GM23248 (cell line): ENCODE data around the gene CATSPER4.

Source experiments
- EZH2 ChIP-seq: fragments of 200-600 bp; sonication (generic); IDR thresholded peaks from 2 replicates; pipeline ENCODE4 v1.6.1; 2018; ENCODE audit warnings: antibody characterized with exemption, mild to moderate bottlenecking; ENCODE audit not compliant: insufficient read depth, poor library complexity, severe bottlenecking
- EZH2phosphoT487 ChIP-seq: fragments of 200-600 bp; sonication (generic); IDR thresholded peaks from 2 replicates; pipeline ENCODE4 v1.6.1; 2018; ENCODE audit warnings: antibody characterized with exemption, moderate library complexity, mild to moderate bottlenecking, low read depth; ENCODE audit not compliant: insufficient read depth

GRCh38 chr1:26160527-26161414 lies 29.6 kb upstream of the CATSPER4 start:
- no peak for TF ChIP-seq EZH2phosphoT487
- TF ChIP-seq EZH2: no peak
